Activated CD8-positive, alpha-beta memory T cell treated with anti-CD3 and anti-CD28 coated beads for 48 hours (primary cell): ENCODE results near the gene SLC2A13.
"Not testable (repeated sequence)": the region's sequence is repeated elsewhere in the genome, so short reads cannot be mapped to it uniquely, and the experiment has no call there.

ENCODE experiments used
- DNase-seq, 3 experiments: peaks; one replicate each; pipeline ENCODE4 v3.0.0-alpha.2; 2020; ENCODE audit warnings: low read depth in 2 of 3, low spot score in 2 of 3

Gene SLC2A13

GRCh38 chr12:39878753-39879152 is 227.1 kb downstream of the SLC2A13 start:
- no peak for DNase-seq

- no peak for DNase-seq
These were observed 230.2 kb downstream of the SLC2A13 start for GRCh38 chr12:39875721-39876120.

- DNase-seq = no peak
These were observed 231.1 kb downstream of the SLC2A13 start for GRCh38 chr12:39874785-39875184.

GRCh38 chr12:39873065-39873464 is 232.8 kb downstream of the SLC2A13 start:
- DNase-seq = no peak

- DNase-seq = no peak
These were observed 233.5 kb downstream of the SLC2A13 start for GRCh38 chr12:39872425-39872824.

- DNase-seq = no peak
These were observed 237.6 kb downstream of the SLC2A13 start for GRCh38 chr12:39868328-39868725.

GRCh38 chr12:39867631-39868327 is 238.1 kb downstream of the SLC2A13 start:
- DNase-seq = no peak

GRCh38 chr12:39866135-39866534 is 239.7 kb downstream of the SLC2A13 start:
- DNase-seq = no peak

- no peak for DNase-seq
These were observed 245.2 kb downstream of the SLC2A13 start for GRCh38 chr12:39860695-39861094.

GRCh38 chr12:39853003-39853402 is 252.9 kb downstream of the SLC2A13 start:
- DNase-seq = no peak

- DNase-seq = no peak
These were observed 253.5 kb downstream of the SLC2A13 start for GRCh38 chr12:39852346-39852745.

- DNase-seq = not testable (repeated sequence)
These were observed 257.7 kb downstream of the SLC2A13 start for GRCh38 chr12:39848218-39848617.

- no peak for DNase-seq
These were observed 258.8 kb downstream of the SLC2A13 start for GRCh38 chr12:39846971-39847650.

GRCh38 chr12:39846304-39846703 is 259.6 kb downstream of the SLC2A13 start:
- no peak for DNase-seq

- no peak for DNase-seq
These were observed 265.5 kb downstream of the SLC2A13 start for GRCh38 chr12:39840422-39840821.

- no peak for DNase-seq
These were observed 266.8 kb downstream of the SLC2A13 start for GRCh38 chr12:39839072-39839471.

GRCh38 chr12:39835517-39836489 is 270.1 kb downstream of the SLC2A13 start:
- DNase-seq = no peak

GRCh38 chr12:39831587-39832315 is 274.1 kb downstream of the SLC2A13 start:
- DNase-seq = no peak

- no peak for DNase-seq
These were observed 274.9 kb downstream of the SLC2A13 start for GRCh38 chr12:39830852-39831520.

GRCh38 chr12:39830171-39830570 is 275.7 kb downstream of the SLC2A13 start:
- DNase-seq = no peak
